GM12878 (cell line): ENCODE results near the gene LRRN4.

Experiments
- CBX3 ChIP-seq: fragments of 200-600 bp; sonication (generic); IDR thresholded peaks from 2 replicates; pipeline ENCODE4 v1.6.1; 2016; ENCODE audit warnings: low read depth, borderline replicate concordance
- CTCF ChIP-seq, 3 experiments: IDR thresholded peaks in 2 of 3; conservative IDR thresholded peaks in 1 of 3; 2 replicates each; pipeline ENCODE4 v1.5.1; 2011; ENCODE audit warnings: low read depth in 3 of 3, low read length in 3 of 3, mild to moderate bottlenecking in 3 of 3, control low read depth in 2 of 3, moderate library complexity in 2 of 3, inconsistent platforms in 1 of 3, mixed read lengths in 1 of 3; ENCODE audit not compliant: control insufficient read depth in 2 of 3, insufficient read depth in 1 of 3; ENCODE audit errors: extremely low read depth in 1 of 3
- DPF2 ChIP-seq: fragments of 450-650 bp; IDR thresholded peaks from 2 replicates; pipeline ENCODE4 v1.6.1; 2017; ENCODE audit warnings: mild to moderate bottlenecking
- EP300 ChIP-seq, 2 experiments: fragments of 150-350 bp in 1 of 2; IDR thresholded peaks; 2 replicates each; pipeline ENCODE4 v1.6.1; 2011 to 2012; ENCODE audit warnings: low read depth in 2 of 2, low read length in 2 of 2, borderline replicate concordance in 1 of 2, improper control_type of control experiment in 1 of 2, inconsistent platforms in 1 of 2; ENCODE audit not compliant: control insufficient read depth in 1 of 2
- EZH2 ChIP-seq: IDR thresholded peaks from 2 replicates; pipeline ENCODE4 v1.6.1; 2012; ENCODE audit warnings: low read depth, mild to moderate bottlenecking, control low read depth, inconsistent platforms, low read length, borderline replicate concordance; ENCODE audit not compliant: control insufficient read depth
- POLR2A ChIP-seq: IDR thresholded peaks from 2 replicates; pipeline ENCODE4 v1.6.1; 2011; ENCODE audit warnings: low read depth, mild to moderate bottlenecking, low read length
- REST ChIP-seq: IDR thresholded peaks from 2 replicates; pipeline ENCODE4 v1.6.1; 2012; ENCODE audit warnings: mild to moderate bottlenecking, low read depth, low read length
- SMC3 ChIP-seq: IDR thresholded peaks from 2 replicates; pipeline ENCODE4 v1.6.1; 2011; ENCODE audit warnings: low read length, improper control_type of control experiment, borderline replicate concordance
- SREBF2 ChIP-seq: IDR thresholded peaks from 2 replicates; pipeline ENCODE4 v1.6.1; 2012; ENCODE audit warnings: mild to moderate bottlenecking, low read length
- ZNF274 ChIP-seq: IDR thresholded peaks from one replicate; pipeline ENCODE4 v1.8.0; 2011; ENCODE audit not compliant: insufficient read length, insufficient read depth

GRCh38 chr20:6007094-6007528 lies 46.7 kb downstream of the LRRN4 start:
- no peak for TF ChIP-seq CTCF (IDR thresholded peaks at IDR 0.05 in 2 of 3, conservative IDR thresholded peaks at IDR 0.05 in 1 of 3; ENCODE audit: control insufficient read depth in 2 of 3, extremely low read depth in 1 of 3, insufficient read depth in 1 of 3, low read depth in 3 of 3, low read length in 3 of 3)
- TF ChIP-seq SMC3: no peak
- no peak for TF ChIP-seq CBX3
- no peak for TF ChIP-seq POLR2A
- no peak for TF ChIP-seq DPF2
- no peak for TF ChIP-seq REST
- TF ChIP-seq EZH2: no peak
- TF ChIP-seq SREBF2: no peak
- no peak for TF ChIP-seq ZNF274
- TF ChIP-seq EP300 (IDR thresholded peaks at IDR 0.05; ENCODE audit: borderline replicate concordance in 1 of 2, control insufficient read depth in 1 of 2, low read depth in 2 of 2, low read length in 2 of 2): no peak
